ENCODE measurements around the gene PTPRJ. TPM values are rescaled to one million over a fixed set of nuclear protein-coding genes. Genes with fewer than 3 reads are reported as not detected.

Gene PTPRJ
- polyA plus RNA-seq, 1 donor from 2014 or later: 8.6 TPM

GRCh38 chr11:48107188-48107704 lies 126.9 kb downstream of the PTPRJ start:
- Histone ChIP-seq H3K4me2 (ENCODE audit: low read length) (no peak overlapping the region), H3K9me2 (ENCODE audit: insufficient read depth, low read length) (no peaks in the 10 kb centered on the region), H3K9ac (ENCODE audit: low read length) (no peak overlapping the region), H3K9me3 (ENCODE audit: low read length) (no peaks in the 10 kb centered on the region), H2AFZ (ENCODE audit: low read depth, low read length) (no peak overlapping the region), H3K27ac (ENCODE audit: low read length) (no peak overlapping the region), H3K4me3 (ENCODE audit: low read length) (no peak overlapping the region), H3K36me3 (ENCODE audit: insufficient read depth, low read length) (no peaks in the 10 kb centered on the region), H3K27me3 (ENCODE audit: insufficient read depth, low read depth, low read length) (no peaks in the 10 kb centered on the region), H3K79me2 (replicated peaks; ENCODE audit: insufficient read depth, low read length) (no peaks in the 10 kb centered on the region), H3F3A (ENCODE audit: insufficient read depth, low read length, poor library complexity, severe bottlenecking) (no peaks in the 10 kb centered on the region), H4K20me1 (ENCODE audit: insufficient read depth) (no peaks in the 10 kb centered on the region)
- no peak for TF ChIP-seq EZH2 (IDR thresholded peaks at IDR 0.05; ENCODE audit: borderline replicate concordance, insufficient read depth, low read length, poor library complexity, severe bottlenecking)
- no peak for TF ChIP-seq SMC3 (conservative IDR thresholded peaks at IDR 0.05; ENCODE audit: poor library complexity)
- TF ChIP-seq TAF1 (IDR thresholded peaks at IDR 0.05; ENCODE audit: low read depth): no peak
- TF ChIP-seq REST (IDR thresholded peaks at IDR 0.05; ENCODE audit: borderline replicate concordance): no peak
- no peak for TF ChIP-seq POLR2AphosphoS5 (IDR thresholded peaks at IDR 0.05)

GRCh38 chr11:48108231-48109045 lies 128.1 kb downstream of the PTPRJ start:
- H3F3A ChIP-seq (ENCODE audit: insufficient read depth, low read length, poor library complexity, severe bottlenecking): no peaks in the 10 kb centered on the region
- H3K4me2 ChIP-seq (ENCODE audit: low read length): no peak overlapping the region
- H3K4me3 ChIP-seq (ENCODE audit: low read length): no peak overlapping the region
- H2AFZ ChIP-seq (ENCODE audit: low read depth, low read length): no peak overlapping the region
- H3K9me2 ChIP-seq (ENCODE audit: insufficient read depth, low read length): no peaks in the 10 kb centered on the region
- H3K27ac ChIP-seq (ENCODE audit: low read length): peak overlapping the region; percentile 93
- no peaks in the 10 kb centered on the region for H3K9me3 ChIP-seq (ENCODE audit: low read length)
- no peaks in the 10 kb centered on the region for H3K36me3 ChIP-seq (ENCODE audit: insufficient read depth, low read length)
- H3K9ac ChIP-seq (ENCODE audit: low read length): peak overlapping the region; percentile 74
- no peaks in the 10 kb centered on the region for H4K20me1 ChIP-seq (ENCODE audit: insufficient read depth)
- no peaks in the 10 kb centered on the region for H3K27me3 ChIP-seq (ENCODE audit: insufficient read depth, low read depth, low read length)
- TF ChIP-seq EZH2 (IDR thresholded peaks at IDR 0.05; ENCODE audit: borderline replicate concordance, insufficient read depth, low read length, poor library complexity, severe bottlenecking): no peak
- no peak for TF ChIP-seq CTCF (IDR thresholded peaks at IDR 0.05; ENCODE audit: poor library complexity, severe bottlenecking)
- no peak for TF ChIP-seq TAF1 (IDR thresholded peaks at IDR 0.05; ENCODE audit: low read depth)
- TF ChIP-seq MXI1 (conservative IDR thresholded peaks at IDR 0.05; ENCODE audit: poor library complexity, severe bottlenecking): no peak
- no peak for TF ChIP-seq RAD21 (conservative IDR thresholded peaks at IDR 0.05)
- TF ChIP-seq EP300 (conservative IDR thresholded peaks at IDR 0.05; ENCODE audit: poor library complexity, severe bottlenecking): no peak
- no peak for TF ChIP-seq SMC3 (conservative IDR thresholded peaks at IDR 0.05; ENCODE audit: poor library complexity)
- H3K79me2 ChIP-seq (replicated peaks; ENCODE audit: insufficient read depth, low read length): no peaks in the 10 kb centered on the region
